CD4-positive, CD25-positive, alpha-beta regulatory T cell (primary cell): Measurements from ENCODE around the gene PDZD2. TPM values are rescaled to one million over a fixed set of nuclear protein-coding genes. Genes with fewer than 3 reads are reported as not detected.

Experiments
- ATAC-seq, 2 donors: fragments of 150-1000 bp; cut with Tn5 transposase; one replicate each; pipeline ENCODE4 v1.10.0; 2021; ENCODE audit warnings: low read depth in 2 of 2, moderate number of reproducible peaks in 2 of 2, moderate library complexity in 1 of 2
- DNase-seq, 3 donors: peaks; one replicate each; pipeline versions ENCODE4 v3.0.0 to v3.0.0-alpha.2; 2012 to 2022; ENCODE audit warnings: mixed read lengths in 1 of 3
- H3K27ac ChIP-seq: one replicate; pipeline ENCODE4 v1.7.0; 2013; ENCODE audit warnings: mild to moderate bottlenecking, low read length; ENCODE audit not compliant: insufficient read depth, poor library complexity, severe bottlenecking
- H3K27me3 ChIP-seq: one replicate; pipeline ENCODE4 v1.7.0; 2013; ENCODE audit warnings: low read length; ENCODE audit not compliant: control insufficient read depth, insufficient read depth
- H3K36me3 ChIP-seq: one replicate; pipeline ENCODE4 v1.7.0; 2013; ENCODE audit warnings: mild to moderate bottlenecking, low read length, moderate library complexity; ENCODE audit not compliant: control insufficient read depth, insufficient read depth
- H3K4me1 ChIP-seq: 2 replicates; pipeline ENCODE4 v1.7.0; 2013; ENCODE audit warnings: mild to moderate bottlenecking, low read length; ENCODE audit not compliant: insufficient read depth, control insufficient read depth, poor library complexity, severe bottlenecking
- H3K4me3 ChIP-seq: one replicate; pipeline ENCODE4 v1.7.0; 2013; ENCODE audit warnings: low read depth, mild to moderate bottlenecking, low read length, moderate library complexity
- H3K9me3 ChIP-seq, 2 experiments: 1 replicate in 1 of 2; 2 replicates in 1 of 2; pipeline ENCODE4 v1.7.0; 2013; ENCODE audit warnings: low read length in 2 of 2, mild to moderate bottlenecking in 1 of 2, moderate library complexity in 1 of 2; ENCODE audit not compliant: control insufficient read depth in 2 of 2
- H3K27ac Mint-ChIP-seq, 3 donors: one replicate each; pipeline ENCODE4 v1.8.0; 2020 to 2022; ENCODE audit warnings: mild to moderate bottlenecking in 3 of 3, mixed read lengths in 3 of 3, moderate library complexity in 2 of 3
- H3K27me3 Mint-ChIP-seq: one replicate; pipeline ENCODE4 v1.8.0; 2022; ENCODE audit warnings: mild to moderate bottlenecking, mixed read lengths
- H3K36me3 Mint-ChIP-seq: one replicate; pipeline ENCODE4 v1.8.0; 2020; ENCODE audit warnings: mixed read lengths
- H3K4me1 Mint-ChIP-seq, 4 donors: one replicate each; pipeline ENCODE4 v1.8.0; 2020 to 2022; ENCODE audit warnings: mixed read lengths in 4 of 4, mild to moderate bottlenecking in 1 of 4
- H3K4me3 Mint-ChIP-seq, 4 donors: one replicate each; pipeline ENCODE4 v1.8.0; 2020 to 2022; ENCODE audit warnings: mild to moderate bottlenecking in 4 of 4, mixed read lengths in 4 of 4, moderate library complexity in 3 of 4
- H3K9me3 Mint-ChIP-seq, 7 donors: one replicate each; pipeline ENCODE4 v1.8.0; 2020 to 2022; ENCODE audit warnings: mixed read lengths in 7 of 7, mild to moderate bottlenecking in 3 of 7, moderate library complexity in 2 of 7
- polyA plus RNA-seq, 4 donors: library from polyadenylated mRNA; unstranded; fragments of 300-500 nt; fragmentation: Illumina TruSeq; gene quantifications; one replicate each; pipeline ENCODE4 v1.2.3, GENCODE V29; 2021
- total RNA-seq: library from RNA; stranded (reverse); gene quantifications from one replicate; pipeline ENCODE4 v1.2.3, GENCODE V29; 2022

The PDZD2 gene
- total and polyA plus RNA-seq, 5 donors from 2014 or later: 0.06 to 1.3 (median 0.25) TPM

DNA sequence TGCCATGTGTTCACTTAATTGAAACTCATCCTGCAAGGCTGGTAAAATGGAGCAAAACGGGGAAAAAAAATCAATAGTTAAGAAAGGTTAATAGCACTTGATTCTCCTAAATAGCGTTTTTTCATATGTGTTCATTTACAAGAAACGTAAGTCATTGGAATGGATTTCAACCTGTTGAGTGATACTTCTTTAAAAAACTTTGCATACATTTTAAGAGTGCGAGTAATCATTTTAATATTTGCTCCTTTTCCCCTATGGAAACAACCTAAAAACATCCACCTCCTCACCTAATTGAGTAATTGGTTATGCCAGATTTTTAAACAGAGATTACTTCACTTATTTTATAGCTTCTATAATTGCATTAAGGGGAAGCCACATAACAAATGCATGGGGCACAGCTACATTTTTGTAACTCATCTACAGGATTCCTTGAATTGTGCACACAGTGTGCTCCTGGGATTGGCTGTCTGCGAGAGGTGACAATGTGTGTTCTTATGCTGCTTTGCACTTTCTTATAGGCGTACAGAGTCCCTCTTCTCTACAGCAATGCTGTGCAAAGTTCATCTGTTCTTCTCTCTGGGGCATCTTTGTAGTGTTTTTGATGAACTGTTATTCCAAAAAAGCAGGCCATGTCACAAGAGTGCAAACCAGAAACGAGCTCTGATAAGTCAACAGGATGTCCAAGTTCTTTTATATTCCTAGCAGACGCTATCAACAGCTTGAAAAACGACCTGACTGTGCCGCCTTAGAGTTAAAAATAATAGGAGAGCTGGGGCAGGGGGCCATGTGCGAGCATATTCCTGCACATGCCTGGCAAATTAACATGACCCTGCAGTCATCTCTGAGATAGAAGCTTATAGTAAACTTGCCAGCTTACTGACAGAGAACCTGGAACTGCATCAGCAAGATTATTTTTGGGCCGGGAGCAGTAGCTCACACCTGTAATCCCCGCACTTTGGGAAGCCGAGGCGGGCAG, 417.2 kb downstream of the PDZD2 start:
- DNase-seq (no peak), ATAC-seq (no peak)
- H3K9me3 Mint-ChIP-seq: no peaks in the 10 kb centered on the region
- no peaks in the 10 kb centered on the region for H3K9me3 ChIP-seq
- H3K4me3 Mint-ChIP-seq: no peak overlapping the region
- H3K36me3 ChIP-seq: no peaks in the 10 kb centered on the region
- H3K36me3 Mint-ChIP-seq: no peaks in the 10 kb centered on the region
- peaks cover 3% of the 10 kb centered on the region for H3K27me3 ChIP-seq
- H3K4me3 ChIP-seq: no peak overlapping the region
- H3K27me3 Mint-ChIP-seq: peaks cover 10% of the 10 kb centered on the region
- H3K4me1 Mint-ChIP-seq: no peaks in the 10 kb centered on the region
- H3K27ac ChIP-seq: no peak overlapping the region
- no peak overlapping the region for H3K27ac Mint-ChIP-seq
- no peaks in the 10 kb centered on the region for H3K4me1 ChIP-seq

DNA sequence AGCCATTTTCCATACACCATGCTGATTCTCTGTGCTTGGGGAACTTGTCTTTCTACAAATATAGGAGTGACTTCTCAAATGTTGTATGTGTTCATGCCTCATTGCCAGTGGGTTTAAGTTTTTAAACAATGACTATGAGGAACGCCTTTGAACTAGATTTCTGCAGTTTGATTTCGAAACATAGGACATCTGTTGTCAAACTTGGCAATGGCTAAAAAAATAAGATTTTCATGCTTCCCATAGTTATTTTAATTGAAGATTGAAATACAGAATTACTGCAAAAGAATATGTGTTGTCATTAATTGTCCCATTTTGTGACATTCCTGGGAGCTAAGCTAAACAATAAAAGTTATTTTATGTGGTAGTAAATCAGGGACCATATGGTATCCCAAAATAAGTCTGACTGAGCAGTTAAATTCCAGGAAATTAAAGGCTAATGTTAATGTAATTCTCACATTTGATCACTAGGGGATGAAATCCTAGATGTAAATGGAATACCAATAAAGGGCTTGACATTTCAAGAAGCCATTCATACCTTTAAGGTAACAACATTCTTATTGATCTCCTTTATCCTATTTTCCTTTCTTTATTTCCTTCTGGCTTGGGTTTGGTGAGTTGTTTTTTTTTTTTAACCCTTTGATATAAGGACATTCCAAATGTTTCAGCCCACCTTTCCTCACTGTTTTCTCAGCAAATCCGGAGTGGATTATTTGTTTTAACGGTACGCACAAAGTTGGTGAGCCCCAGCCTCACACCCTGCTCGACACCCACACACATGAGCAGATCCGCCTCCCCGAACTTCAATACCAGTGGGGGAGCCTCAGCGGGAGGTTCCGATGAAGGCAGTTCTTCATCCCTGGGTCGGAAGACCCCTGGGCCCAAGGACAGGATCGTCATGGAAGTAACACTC, 418.5 kb downstream of the PDZD2 start:
- H3K27me3 ChIP-seq: peaks cover 3% of the 10 kb centered on the region
- H3K36me3 ChIP-seq: no peaks in the 10 kb centered on the region
- Mint-ChIP-seq H3K4me3 (no peak overlapping the region), H3K27me3 (peaks cover under 1% of the 10 kb centered on the region), H3K27ac (no peak overlapping the region), H3K4me1 (no peaks in the 10 kb centered on the region), H3K9me3 (no peaks in the 10 kb centered on the region), H3K36me3 (no peaks in the 10 kb centered on the region)
- H3K9me3 ChIP-seq: no peaks in the 10 kb centered on the region
- no peak overlapping the region for H3K27ac ChIP-seq
- ATAC-seq (no peak), DNase-seq (no peak)
- H3K4me3 ChIP-seq: no peak overlapping the region
- H3K4me1 ChIP-seq: no peaks in the 10 kb centered on the region

DNA sequence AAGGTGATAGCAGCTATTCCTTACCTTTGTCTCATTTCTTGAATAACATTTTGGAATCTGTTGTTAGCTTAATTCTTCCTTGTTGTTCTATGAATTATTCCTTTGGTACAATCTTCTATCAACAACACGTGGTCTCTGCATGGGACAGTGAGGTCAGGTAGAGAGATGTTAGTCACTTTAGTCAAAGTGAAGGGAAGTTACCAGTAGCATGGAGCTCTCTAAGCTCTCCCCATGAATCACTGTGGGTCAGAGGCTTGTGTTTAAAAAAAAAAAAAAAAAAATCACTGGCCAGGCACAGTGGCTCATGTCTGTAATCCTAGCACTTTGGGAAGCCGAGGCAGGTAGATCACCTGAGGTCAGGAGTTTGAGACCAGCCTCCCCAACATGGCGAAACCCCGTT, 419.2 kb downstream of the PDZD2 start:
- H3K9me3 Mint-ChIP-seq: peaks cover 0 to 2% (median 0%) of the 10 kb centered on the region in 7 donors
- peaks cover 3% of the 10 kb centered on the region for H3K27me3 ChIP-seq
- no peak overlapping the region for H3K4me3 ChIP-seq
- H3K4me3 Mint-ChIP-seq: no peak overlapping the region
- H3K36me3 ChIP-seq: no peaks in the 10 kb centered on the region
- no peak for DNase-seq
- H3K9me3 ChIP-seq: no peaks in the 10 kb centered on the region
- H3K27ac Mint-ChIP-seq: no peak overlapping the region
- no peaks in the 10 kb centered on the region for H3K36me3 Mint-ChIP-seq
- no peak for ATAC-seq
- no peaks in the 10 kb centered on the region for H3K4me1 Mint-ChIP-seq
- no peak overlapping the region for H3K27ac ChIP-seq
- no peaks in the 10 kb centered on the region for H3K4me1 ChIP-seq
- no peaks in the 10 kb centered on the region for H3K27me3 Mint-ChIP-seq

DNA sequence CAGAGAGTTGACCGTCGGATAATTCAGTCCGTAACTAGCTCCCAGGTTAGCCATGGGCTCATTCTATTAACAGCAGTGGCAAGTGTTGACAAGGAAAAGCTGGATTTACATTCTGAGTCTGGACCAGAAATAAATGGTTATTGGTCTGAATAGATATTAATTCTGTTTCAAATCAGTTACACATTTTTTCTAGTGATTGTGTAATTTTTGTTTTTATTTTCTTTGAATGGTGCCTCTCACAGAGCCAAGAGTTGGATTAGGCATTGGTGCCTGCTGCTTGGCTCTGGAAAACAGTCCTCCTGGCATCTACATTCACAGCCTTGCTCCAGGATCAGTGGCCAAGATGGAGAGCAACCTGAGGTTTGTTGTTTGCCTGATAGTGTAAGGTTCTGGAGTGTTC, 420.1 kb downstream of the PDZD2 start:
- peaks cover 3% of the 10 kb centered on the region for H3K27me3 ChIP-seq
- H3K4me3 Mint-ChIP-seq: no peak overlapping the region
- DNase-seq (no peak), ATAC-seq (no peak)
- H3K27me3 Mint-ChIP-seq: no peaks in the 10 kb centered on the region
- no peaks in the 10 kb centered on the region for H3K9me3 ChIP-seq
- no peaks in the 10 kb centered on the region for H3K4me1 ChIP-seq
- no peaks in the 10 kb centered on the region for H3K36me3 ChIP-seq
- H3K27ac ChIP-seq: no peak overlapping the region
- no peak overlapping the region for H3K27ac Mint-ChIP-seq
- H3K36me3 Mint-ChIP-seq: no peaks in the 10 kb centered on the region
- no peaks in the 10 kb centered on the region for H3K4me1 Mint-ChIP-seq
- peaks cover 0 to 2% (median 0%) of the 10 kb centered on the region in 7 donors for H3K9me3 Mint-ChIP-seq
- no peak overlapping the region for H3K4me3 ChIP-seq

DNA sequence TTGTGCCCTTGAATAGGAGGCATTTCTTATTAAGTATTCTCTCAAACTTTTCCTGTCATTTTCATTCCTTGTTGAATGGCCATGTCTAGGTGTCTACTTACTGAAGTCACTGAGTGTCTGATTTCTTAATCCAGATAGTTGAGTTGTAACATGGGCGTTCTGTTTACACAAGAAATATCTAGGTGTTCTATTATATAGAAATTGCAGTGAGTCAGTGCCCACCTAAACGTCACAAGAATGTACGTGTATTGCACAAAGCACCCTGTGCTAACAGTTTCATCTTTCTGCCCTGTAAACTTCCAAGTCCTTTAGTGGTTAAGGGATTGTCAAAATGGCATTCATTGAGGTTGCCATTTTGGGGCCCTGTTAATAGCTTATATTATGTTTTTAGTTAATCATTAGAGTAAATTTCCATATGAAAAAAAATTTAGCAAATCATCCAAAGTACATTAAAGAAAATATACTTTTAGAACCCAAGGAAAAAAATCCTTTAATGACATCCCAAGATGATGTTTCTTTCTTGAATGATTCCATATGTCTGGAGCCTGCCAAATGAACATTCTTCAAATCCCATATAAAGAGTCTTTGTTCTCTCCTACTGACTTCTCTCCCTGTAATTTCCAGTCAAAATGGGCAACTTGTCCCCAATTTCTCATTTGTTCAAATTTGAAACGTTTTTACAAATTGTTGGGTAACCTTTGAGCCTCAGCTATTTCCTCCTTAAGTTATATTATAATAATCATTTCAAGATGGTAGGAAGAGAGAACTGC, 421.0 kb downstream of the PDZD2 start:
- Histone ChIP-seq H3K4me3 (no peak overlapping the region), H3K27ac (no peak overlapping the region), H3K9me3 (no peaks in the 10 kb centered on the region), H3K27me3 (peaks cover 3% of the 10 kb centered on the region), H3K4me1 (no peaks in the 10 kb centered on the region), H3K36me3 (no peaks in the 10 kb centered on the region)
- Mint-ChIP-seq H3K27ac (no peak overlapping the region), H3K4me3 (no peak overlapping the region), H3K4me1 (no peaks in the 10 kb centered on the region), H3K27me3 (no peaks in the 10 kb centered on the region), H3K36me3 (no peaks in the 10 kb centered on the region), H3K9me3 (peaks cover 0 to 2% (median 0%) of the 10 kb centered on the region in 7 donors)
- ATAC-seq (no peak), DNase-seq (no peak)

DNA sequence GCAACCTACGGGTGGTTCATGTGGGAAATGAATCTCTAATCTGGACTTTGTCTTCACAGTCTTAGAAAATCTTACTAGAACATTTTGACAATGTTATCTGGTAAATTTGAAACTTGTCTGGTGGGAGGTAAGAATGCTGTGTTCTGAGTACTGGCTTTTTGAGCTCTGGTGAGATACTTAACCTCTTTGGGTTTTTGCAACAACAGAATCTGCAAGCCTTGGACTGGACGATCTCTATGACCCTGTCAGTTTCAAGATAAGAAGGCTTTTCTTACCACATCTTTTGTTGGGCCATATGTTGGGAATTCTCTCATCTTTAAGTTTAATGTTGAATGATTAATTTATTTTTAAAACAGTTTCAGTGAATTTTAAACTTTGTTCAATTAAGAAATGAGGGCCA, 422.3 kb downstream of the PDZD2 start:
- no peak overlapping the region for H3K4me3 ChIP-seq
- Mint-ChIP-seq H3K9me3 (peaks cover 0 to 2% (median 0%) of the 10 kb centered on the region in 7 donors), H3K4me1 (no peaks in the 10 kb centered on the region), H3K36me3 (no peaks in the 10 kb centered on the region), H3K27me3 (no peaks in the 10 kb centered on the region), H3K4me3 (no peak overlapping the region), H3K27ac (no peak overlapping the region)
- H3K4me1 ChIP-seq: no peaks in the 10 kb centered on the region
- H3K9me3 ChIP-seq: no peaks in the 10 kb centered on the region
- DNase-seq: no peak
- no peaks in the 10 kb centered on the region for H3K36me3 ChIP-seq
- no peak overlapping the region for H3K27ac ChIP-seq
- no peak for ATAC-seq
- peaks cover 3% of the 10 kb centered on the region for H3K27me3 ChIP-seq

DNA sequence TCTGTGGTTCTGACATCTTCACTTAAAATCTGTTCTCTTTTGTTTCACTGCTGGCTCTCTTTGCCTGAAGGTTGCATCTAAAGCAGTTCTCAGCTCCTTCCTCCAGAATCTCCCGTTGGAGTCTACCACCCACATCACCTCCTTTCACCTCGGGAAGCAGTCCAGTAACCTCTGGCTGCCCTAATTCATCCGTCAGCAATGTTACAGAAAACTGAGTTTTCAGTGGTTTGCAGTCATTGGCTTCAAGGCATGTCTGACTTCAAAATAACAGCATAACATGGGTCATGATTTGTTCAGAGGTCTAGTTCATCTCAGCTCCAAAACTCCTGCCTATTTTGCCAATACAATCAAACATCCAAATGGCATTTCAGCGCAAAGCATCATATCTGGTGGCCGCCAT, 427.5 kb downstream of the PDZD2 start:
- H3K27me3 Mint-ChIP-seq: no peaks in the 10 kb centered on the region
- H3K9me3 Mint-ChIP-seq: peaks cover 0 to 2% (median 0%) of the 10 kb centered on the region in 7 donors
- no peaks in the 10 kb centered on the region for H3K4me1 ChIP-seq
- no peaks in the 10 kb centered on the region for H3K9me3 ChIP-seq
- no peak overlapping the region for H3K27ac ChIP-seq
- DNase-seq: no peak
- H3K36me3 ChIP-seq: no peaks in the 10 kb centered on the region
- H3K27ac Mint-ChIP-seq: no peak overlapping the region
- ATAC-seq: no peak
- peaks cover 0 to 2% (median 0%) of the 10 kb centered on the region in 4 donors for H3K4me1 Mint-ChIP-seq
- no peaks in the 10 kb centered on the region for H3K36me3 Mint-ChIP-seq
- peak overlapping the region in 1 of 4 donors; percentile 13 for H3K4me3 Mint-ChIP-seq
- no peaks in the 10 kb centered on the region for H3K27me3 ChIP-seq
- no peak overlapping the region for H3K4me3 ChIP-seq
